BJ (cell line): ENCODE data around the gene SETD1B. TPM values are rescaled to one million over a fixed set of nuclear protein-coding genes. Genes with fewer than 3 reads are reported as not detected.
"Not testable (repeated sequence)": the region's sequence is repeated elsewhere in the genome, so short reads cannot be mapped to it uniquely, and the experiment has no call there.

ENCODE experiments used
- CTCF ChIA-PET: fragments of 350-600 bp; formaldehyde crosslinking; extraction: SDS; loops from one replicate; lab custom pipeline; 2021; ENCODE audit warnings: antibody characterized with exemption, inconsistent platforms; lab: Yijun Ruan, JAX
- POLR2A ChIA-PET: fragments of 300-600 bp; sonication (Branson Sonifier 250); formaldehyde crosslinking; extraction: SDS; loops from one replicate; lab custom pipeline; 2021; ENCODE audit warnings: antibody characterized with exemption; lab: Charles Lee
- DNase-seq: peaks from one replicate; pipeline ENCODE4 v3.0.0-alpha.2; 2011; ENCODE audit warnings: low read depth
- H3K27me3 ChIP-seq: 2 replicates; pipeline ENCODE4 v1.6.0; 2011; ENCODE audit warnings: low read length; ENCODE audit not compliant: control insufficient read depth, insufficient read depth
- H3K36me3 ChIP-seq: 2 replicates; pipeline ENCODE4 v1.5.1; 2011; ENCODE audit warnings: low read length; ENCODE audit not compliant: control insufficient read depth, insufficient read depth
- H3K4me3 ChIP-seq: 2 replicates; pipeline ENCODE4 v1.5.1; 2011; ENCODE audit warnings: low read depth, mild to moderate bottlenecking, control low read depth, low read length
- polyA plus RNA-seq: library from polyadenylated mRNA; depleted of rRNA; stranded (reverse); fragments of >200 nt; gene quantifications from 2 replicates; pipeline ENCODE4 v1.2.3, GENCODE V29; 2011
- TF ChIP-seq, protein P1 (sequence below): IDR thresholded peaks from 2 replicates; pipeline ENCODE4 v1.5.1; 2011; ENCODE audit warnings: low read depth, mild to moderate bottlenecking, control low read depth, inconsistent platforms, low read length, moderate library complexity; ENCODE audit not compliant: insufficient read depth

Gene SETD1B
- polyA plus RNA-seq, 1 experiment, result 0.85 TPM

DNA sequence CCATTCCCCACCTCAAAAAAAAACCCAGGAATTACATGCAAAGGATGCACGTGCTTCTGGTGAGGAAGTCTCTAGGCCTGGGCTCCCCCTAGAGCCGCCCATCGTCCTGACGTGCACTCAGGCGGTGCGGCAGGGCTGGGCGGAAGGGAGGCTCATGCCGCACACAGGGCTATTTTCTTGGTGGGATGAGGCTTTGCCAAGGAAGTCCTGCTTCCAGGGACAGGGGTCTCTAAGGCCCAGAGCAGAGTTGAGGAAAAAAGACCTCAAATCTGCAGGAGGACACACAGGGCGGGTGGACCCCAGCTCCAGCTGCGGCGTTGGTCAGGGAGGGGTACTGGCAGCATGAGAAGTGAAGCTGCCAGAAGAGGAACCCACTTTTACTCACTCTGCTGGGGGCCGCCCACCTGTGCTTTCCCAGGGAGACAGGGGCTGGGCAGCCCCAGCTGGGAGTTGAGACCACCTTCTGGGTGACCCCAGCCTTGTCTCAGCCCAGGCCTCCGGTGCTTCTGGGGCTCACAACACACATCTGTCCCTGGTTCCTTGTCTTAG lies 14.5 kb upstream of the SETD1B start:
- no peak for DNase-seq
- no peaks in the 10 kb centered on the region for H3K36me3 ChIP-seq
- TF ChIP-seq, protein P1, sequence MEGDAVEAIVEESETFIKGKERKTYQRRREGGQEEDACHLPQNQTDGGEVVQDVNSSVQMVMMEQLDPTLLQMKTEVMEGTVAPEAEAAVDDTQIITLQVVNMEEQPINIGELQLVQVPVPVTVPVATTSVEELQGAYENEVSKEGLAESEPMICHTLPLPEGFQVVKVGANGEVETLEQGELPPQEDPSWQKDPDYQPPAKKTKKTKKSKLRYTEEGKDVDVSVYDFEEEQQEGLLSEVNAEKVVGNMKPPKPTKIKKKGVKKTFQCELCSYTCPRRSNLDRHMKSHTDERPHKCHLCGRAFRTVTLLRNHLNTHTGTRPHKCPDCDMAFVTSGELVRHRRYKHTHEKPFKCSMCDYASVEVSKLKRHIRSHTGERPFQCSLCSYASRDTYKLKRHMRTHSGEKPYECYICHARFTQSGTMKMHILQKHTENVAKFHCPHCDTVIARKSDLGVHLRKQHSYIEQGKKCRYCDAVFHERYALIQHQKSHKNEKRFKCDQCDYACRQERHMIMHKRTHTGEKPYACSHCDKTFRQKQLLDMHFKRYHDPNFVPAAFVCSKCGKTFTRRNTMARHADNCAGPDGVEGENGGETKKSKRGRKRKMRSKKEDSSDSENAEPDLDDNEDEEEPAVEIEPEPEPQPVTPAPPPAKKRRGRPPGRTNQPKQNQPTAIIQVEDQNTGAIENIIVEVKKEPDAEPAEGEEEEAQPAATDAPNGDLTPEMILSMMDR, result no peak
- CTCF ChIA-PET, result interaction anchor here (14.1 to 14.8 kb wide), 2 partner anchors 10 to 18 kb away, joined by 322 to 467 read pairs; partner anchors contain the start of gene SETD1B
- POLR2A ChIA-PET, result no interaction called here
- no peak overlapping the region for H3K4me3 ChIP-seq
- no peaks in the 10 kb centered on the region for H3K27me3 ChIP-seq

DNA sequence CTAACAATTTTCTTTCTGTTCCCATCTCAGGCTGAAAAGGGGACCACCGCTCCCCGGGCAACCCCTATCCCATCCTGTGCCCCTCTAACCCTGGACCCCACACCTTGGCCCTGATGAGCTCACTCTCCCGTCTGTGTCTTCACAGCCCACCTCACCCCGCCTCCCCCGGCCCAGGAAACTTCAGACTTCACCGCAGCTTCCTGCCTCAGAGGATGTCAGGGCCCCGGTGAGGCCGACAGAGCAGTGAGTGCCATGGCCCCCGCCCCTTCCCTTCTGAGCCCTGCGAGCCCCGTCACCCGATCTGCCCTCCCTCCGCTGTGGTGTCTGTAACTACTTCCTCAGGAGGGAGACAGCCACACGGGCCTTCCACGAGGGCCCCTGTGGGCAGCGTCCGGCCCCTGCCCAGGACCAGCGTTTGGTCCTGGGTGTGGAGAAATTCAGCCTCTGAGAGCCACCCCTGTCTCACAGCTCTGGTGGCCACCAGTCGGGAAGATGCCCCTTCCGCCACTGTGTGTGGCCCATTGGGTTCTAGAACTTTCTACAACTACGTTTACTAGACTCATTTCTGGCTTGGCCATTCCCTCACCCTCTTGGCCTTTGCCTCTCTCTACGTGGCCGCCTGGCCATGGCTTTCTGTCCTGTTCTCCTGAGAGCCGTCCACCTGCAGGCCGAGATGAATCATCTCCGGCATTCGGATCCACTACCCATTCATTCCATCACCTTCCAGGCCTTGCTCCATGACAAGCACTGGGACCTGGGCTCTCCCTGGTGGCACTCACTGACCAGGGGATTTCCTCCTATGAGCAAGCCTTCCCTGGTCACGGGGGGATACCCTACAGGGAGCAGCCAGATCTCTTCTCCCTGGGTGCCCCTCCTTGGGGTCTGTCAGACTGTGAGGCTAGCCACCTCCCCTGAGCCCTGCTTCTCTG lies 13.7 kb upstream of the SETD1B start:
- H3K4me3 ChIP-seq, result no peak overlapping the region
- TF ChIP-seq, protein P1, result no peak
- no peak for DNase-seq
- no peaks in the 10 kb centered on the region for H3K27me3 ChIP-seq
- H3K36me3 ChIP-seq, result no peaks in the 10 kb centered on the region
- POLR2A ChIA-PET, result no interaction called here
- CTCF ChIA-PET, result interaction anchor here (1.1 to 14.8 kb wide), 3 partner anchors 10 to 92 kb away, joined by 3 to 467 read pairs (median 322); partner anchors contain the start of gene SETD1B

DNA sequence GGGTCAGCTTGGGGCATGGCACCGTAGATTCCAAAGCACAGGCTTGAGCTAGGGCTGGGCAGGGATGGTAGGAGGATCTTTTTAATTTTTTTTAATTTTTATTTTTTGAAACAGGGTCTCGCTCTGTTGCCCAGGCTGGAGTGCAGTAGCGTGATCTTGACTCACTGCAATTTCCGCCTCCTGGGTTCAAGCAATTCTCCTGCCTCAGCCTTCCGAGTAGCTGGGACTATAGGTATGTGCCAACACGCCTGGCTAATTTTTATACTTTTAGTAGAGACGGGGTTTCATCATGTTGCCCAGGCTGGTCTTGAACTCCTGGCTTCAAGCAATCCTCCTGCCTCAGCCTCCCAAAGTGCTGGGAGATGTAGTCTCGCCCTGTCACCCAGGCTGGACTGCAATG lies 13.0 kb upstream of the SETD1B start:
- H3K4me3 ChIP-seq, DNase-seq, POLR2A ChIA-PET, H3K36me3 ChIP-seq, H3K27me3 ChIP-seq: not testable (repeated sequence)
- CTCF ChIA-PET, result interaction anchor here (1.0 to 14.8 kb wide), 4 partner anchors 11 to 108 kb away, joined by 3 to 467 read pairs (median 162); partner anchors contain the start of gene SETD1B

DNA sequence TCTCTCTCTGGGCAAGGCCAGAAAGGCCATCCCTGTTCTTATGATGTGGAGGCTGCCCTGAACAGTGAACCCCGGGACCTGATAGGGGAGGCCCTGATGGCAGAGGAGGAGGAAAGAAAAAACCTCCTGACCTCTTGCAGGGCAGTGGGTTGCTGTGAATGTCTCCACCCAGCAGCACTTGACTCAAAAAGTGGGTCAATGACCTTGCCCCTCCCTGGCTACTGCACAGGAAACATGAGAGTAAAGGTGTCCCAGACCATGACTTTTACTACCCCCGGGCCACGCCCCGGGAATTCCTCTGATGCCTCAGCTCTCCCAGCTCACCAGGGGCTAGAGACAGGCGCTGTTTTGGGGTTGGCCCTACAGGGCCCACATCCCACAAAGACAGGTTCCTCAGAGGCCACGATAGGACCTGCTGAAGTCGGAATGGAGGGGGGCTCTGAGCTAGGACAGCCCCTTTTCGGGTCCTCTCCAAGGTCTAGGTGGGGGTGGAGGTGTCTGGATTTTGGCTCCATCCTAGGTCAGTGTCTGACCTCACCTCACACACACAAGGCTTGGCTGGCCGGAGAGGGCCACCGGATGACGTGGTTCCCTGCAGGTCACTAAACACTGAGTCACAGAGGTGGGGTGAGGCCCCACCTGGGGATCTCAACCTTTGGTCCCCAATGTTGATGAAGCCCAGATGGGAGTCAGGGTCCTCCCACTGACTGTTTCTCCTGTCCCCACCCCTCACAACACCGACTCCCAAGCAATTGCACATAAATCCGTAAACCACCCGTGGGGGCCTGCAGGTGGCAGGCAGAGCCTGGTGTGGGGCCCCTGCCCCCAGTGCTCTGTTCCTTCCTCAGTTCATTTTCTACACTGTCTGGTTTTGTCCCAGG lies 11.9 kb upstream of the SETD1B start:
- Histone ChIP-seq H3K4me3 (no peak overlapping the region), H3K27me3 (no peaks in the 10 kb centered on the region), H3K36me3 (peaks cover 6% of the 10 kb centered on the region)
- TF ChIP-seq, protein P1, result no peak
- no peak for DNase-seq
- CTCF ChIA-PET, result interaction anchor here (0.6 to 14.8 kb wide), 4 partner anchors 12 to 109 kb away, joined by 3 to 467 read pairs (median 163); partner anchors contain the start of gene SETD1B
- POLR2A ChIA-PET, result no interaction called here
